ENCODE measurements around the gene COX17. TPM values are rescaled to one million over a fixed set of nuclear protein-coding genes. Genes with fewer than 3 reads are reported as not detected.
A peak's percentile ranks its signal among the peaks of the same experiment; 100 is the strongest.

The COX17 gene
- total and polyA plus RNA-seq, 10 donors = 30.4 to 136 (median 43.7) TPM

GRCh38 chr3:119675188-119675874, 1.9 kb downstream of the COX17 start:
- intact Hi-C loops (cut with DNase I; ENCODE audit: low total_unique reads) = no loop called here
- no peak for DNase-seq

GRCh38 chr3:119673875-119674274, 3.3 kb downstream of the COX17 start:
- intact Hi-C loops (cut with DNase I; ENCODE audit: low total_unique reads) = no loop called here

More at GRCh38 chr3:119675188-119675874, 1.9 kb downstream of the COX17 start:
- peaks cover 13 to 57% (median 31%) of the 10 kb centered on the region in 6 donors for H3K4me1 ChIP-seq
- peak overlapping the region in 6 of 8 donors; percentile 69 to 99 (median 97) for H3K27ac ChIP-seq
- H3K9me3 ChIP-seq = no peaks in the 10 kb centered on the region
- H3K4me3 ChIP-seq = peak overlapping the region in 2 of 8 donors; percentile 73 to 85
- H3K36me3 ChIP-seq = peaks cover 0 to 51% (median 39%) of the 10 kb centered on the region in 6 donors
- no peaks in the 10 kb centered on the region for H3K27me3 ChIP-seq (replicated peaks in 1 of 7)
- 86 to 93% (median 91%) methylated on average over 5 of the region's 5 CpGs for WGBS, 5 donors
- TF ChIP-seq POLR2A (IDR thresholded peaks at IDR 0.05) (no peak), POLR2AphosphoS5 (IDR thresholded peaks at IDR 0.05) (no peak)

GRCh38 chr3:119672776-119673175, 4.4 kb downstream of the COX17 start:
- no peak overlapping the region for H3K4me3 ChIP-seq
- peaks cover 17 to 63% (median 30%) of the 10 kb centered on the region in 6 donors for H3K4me1 ChIP-seq
- H3K27me3 ChIP-seq (replicated peaks in 1 of 7) = no peaks in the 10 kb centered on the region
- H3K9me3 ChIP-seq = no peaks in the 10 kb centered on the region
- no peak overlapping the region for H3K27ac ChIP-seq
- peaks cover 0 to 76% (median 51%) of the 10 kb centered on the region in 6 donors for H3K36me3 ChIP-seq
- intact Hi-C loops (cut with DNase I; ENCODE audit: low total_unique reads) = no loop called here
- WGBS, 5 donors = 87 to 94% (median 90%) methylated on average over 2 of the region's 2 CpGs
- DNase-seq = no peak
- TF ChIP-seq POLR2AphosphoS5 (IDR thresholded peaks at IDR 0.05) (no peak), CTCF (IDR thresholded peaks at IDR 0.05 in 8 of 11, conservative IDR thresholded peaks at IDR 0.05 in 3 of 11) (no peak), POLR2A (IDR thresholded peaks at IDR 0.05) (no peak)

More at GRCh38 chr3:119673875-119674274, 3.3 kb downstream of the COX17 start:
- TF ChIP-seq CTCF (IDR thresholded peaks at IDR 0.05 in 8 of 11, conservative IDR thresholded peaks at IDR 0.05 in 3 of 11) (no peak), POLR2AphosphoS5 (IDR thresholded peaks at IDR 0.05) (no peak), POLR2A (IDR thresholded peaks at IDR 0.05) (no peak)
- H3K9me3 ChIP-seq = no peaks in the 10 kb centered on the region
- H3K36me3 ChIP-seq = peaks cover 0 to 65% (median 45%) of the 10 kb centered on the region in 6 donors
- no peaks in the 10 kb centered on the region for H3K27me3 ChIP-seq (replicated peaks in 1 of 7)
- no peak overlapping the region for H3K4me3 ChIP-seq
- 89 to 96% (median 92%) methylated on average over 14 to 18 of the region's 18 CpGs for WGBS, 5 donors
- peaks cover 17 to 69% (median 35%) of the 10 kb centered on the region in 6 donors for H3K4me1 ChIP-seq
- DNase-seq = peak; percentile 78
- no peak overlapping the region for H3K27ac ChIP-seq

- TF ChIP-seq CTCF (IDR thresholded peaks at IDR 0.05 in 8 of 11, conservative IDR thresholded peaks at IDR 0.05 in 3 of 11) (no peak), POLR2AphosphoS5 (IDR thresholded peaks at IDR 0.05) (peak in 1 of 3 donors; percentile 43)
- H3K27ac ChIP-seq = peak overlapping the region; percentile 15 to 81 (median 52)
- peaks cover 0 to 93% (median 50%) of the 10 kb centered on the region in 6 donors for H3K36me3 ChIP-seq
- no peaks in the 10 kb centered on the region for H3K27me3 ChIP-seq (replicated peaks in 1 of 7)
- no peaks in the 10 kb centered on the region for H3K9me3 ChIP-seq
- H3K4me3 ChIP-seq = no peak overlapping the region
- no peak for DNase-seq
- intact Hi-C loops (cut with DNase I; ENCODE audit: low total_unique reads) = loop anchor here (10.0 kb wide), 1 partner anchor 85 kb away; no protein-coding TSS in a partner anchor
- 85 to 92% (median 86%) methylated on average over 5 of the region's 5 CpGs for WGBS, 5 donors
- H3K4me1 ChIP-seq = peaks cover 3 to 50% (median 17%) of the 10 kb centered on the region in 6 donors
Measured at GRCh38 chr3:119669906-119670570, 7.2 kb downstream of the COX17 start.

Data from spleen (tissue), 11 donors.